Stimulated activated CD4-positive, alpha-beta T cell treated with anti-CD3 and anti-CD28 coated beads, Interleukin-4, amount 100 ng/mL, for 4 hours (primary cell): Measurements from ENCODE around the gene HIPK2.
"Not testable (repeated sequence)": the region's sequence is repeated elsewhere in the genome, so short reads cannot be mapped to it uniquely, and the experiment has no call there.

Source experiments
- DNase-seq, 2 experiments: peaks; one replicate each; pipeline ENCODE4 v3.0.0-alpha.2; 2020

HIPK2 gene

GRCh38 chr7:139613971-139614411 lies 163.8 kb downstream of the HIPK2 start:
- DNase-seq: no peak

GRCh38 chr7:139611556-139611955 lies 166.2 kb downstream of the HIPK2 start:
- not testable (repeated sequence) for DNase-seq

- DNase-seq: no peak
Measured at GRCh38 chr7:139610595-139610994, 167.2 kb downstream of the HIPK2 start.

GRCh38 chr7:139603896-139604295 lies 173.9 kb downstream of the HIPK2 start:
- DNase-seq: no peak

- DNase-seq: no peak
Measured at GRCh38 chr7:139603282-139603681, 174.5 kb downstream of the HIPK2 start.

- DNase-seq: no peak
Measured at GRCh38 chr7:139602143-139602722, 175.6 kb downstream of the HIPK2 start.

GRCh38 chr7:139601176-139601575 lies 176.6 kb downstream of the HIPK2 start:
- no peak for DNase-seq

- no peak for DNase-seq
Measured at GRCh38 chr7:139600306-139600705, 177.5 kb downstream of the HIPK2 start.

GRCh38 chr7:139598642-139599041 lies 179.2 kb downstream of the HIPK2 start:
- DNase-seq: no peak

GRCh38 chr7:139597028-139597427 lies 180.8 kb downstream of the HIPK2 start:
- no peak for DNase-seq

- DNase-seq: no peak
Measured at GRCh38 chr7:139596626-139597025, 181.2 kb downstream of the HIPK2 start.

- DNase-seq: no peak
Measured at GRCh38 chr7:139595806-139596205, 182.0 kb downstream of the HIPK2 start.

GRCh38 chr7:139594911-139595476 lies 182.8 kb downstream of the HIPK2 start:
- no peak for DNase-seq

- DNase-seq: no peak
Measured at GRCh38 chr7:139594090-139594489, 183.7 kb downstream of the HIPK2 start.

- DNase-seq: no peak
Measured at GRCh38 chr7:139592801-139593461, 184.9 kb downstream of the HIPK2 start.

- no peak for DNase-seq
Measured at GRCh38 chr7:139591550-139592195, 186.1 kb downstream of the HIPK2 start.

- no peak for DNase-seq
Measured at GRCh38 chr7:139589474-139589873, 188.3 kb downstream of the HIPK2 start.

- DNase-seq: no peak
Measured at GRCh38 chr7:139588632-139589031, 189.2 kb downstream of the HIPK2 start.

GRCh38 chr7:139587535-139587934 lies 190.3 kb downstream of the HIPK2 start:
- DNase-seq: no peak

GRCh38 chr7:139586286-139586685 lies 191.5 kb downstream of the HIPK2 start:
- DNase-seq: no peak

GRCh38 chr7:139585042-139585441 lies 192.8 kb downstream of the HIPK2 start:
- no peak for DNase-seq

GRCh38 chr7:139583826-139584553 lies 193.8 kb downstream of the HIPK2 start:
- no peak for DNase-seq

GRCh38 chr7:139582671-139583155 lies 195.1 kb downstream of the HIPK2 start:
- no peak for DNase-seq
